K562 (cell line): ENCODE results near the gene FAM199X. TPM values are rescaled to one million over a fixed set of nuclear protein-coding genes. Genes with fewer than 3 reads are reported as not detected.
A peak's percentile ranks its signal among the peaks of the same experiment; 100 is the strongest.

Source experiments
- E2F3 ChIP-seq: fragments of 250-450 bp; sonication (Bioruptor Pico); IDR thresholded peaks from 2 replicates; pipeline ENCODE4 v1.4.0; 2020; ENCODE audit warnings: mild to moderate bottlenecking
- ETV6 ChIP-seq, 3 experiments: fragments of 150-350 bp in 1 of 3; sonication (generic) in 1 of 3; formaldehyde crosslinking in 1 of 3; IDR thresholded peaks; 2 replicates each; pipeline versions ENCODE4 v1.6.1 to v1.8.0; 2014 to 2022; ENCODE audit warnings: borderline replicate concordance in 2 of 3, low read depth in 2 of 3, antibody characterized with exemption in 1 of 3, low read length in 1 of 3, mild to moderate bottlenecking in 1 of 3, missing genetic modification reagents in 1 of 3
- FOXA3 ChIP-seq, 2 experiments: fragments of 450-650 bp in 1 of 2; sonication (generic) in 1 of 2; formaldehyde crosslinking; IDR thresholded peaks in 1 of 2; conservative IDR thresholded peaks in 1 of 2; 2 replicates each; pipeline versions ENCODE4 v1.4.0 to v1.8.0; 2020 to 2022; ENCODE audit warnings: mild to moderate bottlenecking in 2 of 2, missing genetic modification reagents in 1 of 2
- GABPB1 ChIP-seq: sonication (generic); formaldehyde crosslinking; IDR thresholded peaks from 2 replicates; pipeline ENCODE4 v1.8.0; 2022; ENCODE audit warnings: mild to moderate bottlenecking, missing genetic modification reagents
- GABPB2 ChIP-seq: fragments of 250-450 bp; sonication (Bioruptor Pico); conservative IDR thresholded peaks from 2 replicates; pipeline ENCODE4 v1.5.1; 2021; ENCODE audit warnings: mild to moderate bottlenecking
- HDAC6 ChIP-seq: IDR thresholded peaks from 2 replicates; pipeline ENCODE4 v1.6.1; 2012; ENCODE audit warnings: low read depth, mild to moderate bottlenecking, control low read depth, inconsistent platforms, low read length, moderate library complexity
- MYC ChIP-seq, 2 experiments: fragments of 250-450 bp in 1 of 2; sonication (Bioruptor Pico) in 1 of 2; IDR thresholded peaks; 2 replicates each; pipeline versions ENCODE4 v1.5.1 to v1.6.1; 2012 to 2021; ENCODE audit warnings: low read depth in 2 of 2, borderline replicate concordance in 1 of 2, improper control_type of control experiment in 1 of 2, low read length in 1 of 2, mild to moderate bottlenecking in 1 of 2, moderate library complexity in 1 of 2
- NR2C2 ChIP-seq, 2 experiments: fragments of 200-800 bp in 1 of 2; sonication (Bioruptor generic) in 1 of 2; sonication (generic) in 1 of 2; formaldehyde crosslinking in 1 of 2; IDR thresholded peaks; 2 replicates each; pipeline versions ENCODE4 v1.6.1 to v1.8.0; 2016 to 2022; ENCODE audit warnings: mild to moderate bottlenecking in 1 of 2, missing compliant biosample characterization in 1 of 2, missing genetic modification characterization in 1 of 2, missing genetic modification reagents in 1 of 2
- NR2F6 ChIP-seq: fragments of 450-650 bp; formaldehyde crosslinking; IDR thresholded peaks from 2 replicates; pipeline ENCODE4 v1.4.0; 2020; ENCODE audit warnings: mild to moderate bottlenecking
- NR3C1 ChIP-seq: sonication (generic); formaldehyde crosslinking; IDR thresholded peaks from 2 replicates; pipeline ENCODE4 v1.8.1; 2022; ENCODE audit warnings: missing genetic modification reagents
- NR4A1 ChIP-seq, 2 experiments: fragments of 250-450 bp in 1 of 2; fragments of 450-650 bp in 1 of 2; sonication (Bioruptor Pico) in 1 of 2; IDR thresholded peaks; 2 replicates each; pipeline versions ENCODE4 v1.4.0 to v1.6.1; 2016 to 2020; ENCODE audit warnings: mild to moderate bottlenecking in 2 of 2, missing compliant biosample characterization in 1 of 2, missing genetic modification characterization in 1 of 2, moderate library complexity in 1 of 2
- OTX1 ChIP-seq: fragments of 450-650 bp; formaldehyde crosslinking; IDR thresholded peaks from 2 replicates; pipeline ENCODE4 v1.4.0; 2022; ENCODE audit warnings: mild to moderate bottlenecking
- SMARCA5 ChIP-seq: fragments of 450-650 bp; IDR thresholded peaks from 2 replicates; pipeline ENCODE4 v1.6.1; 2016
- TCF3 ChIP-seq: sonication (generic); formaldehyde crosslinking; IDR thresholded peaks from 2 replicates; pipeline ENCODE4 v1.4.0; 2020; ENCODE audit warnings: mild to moderate bottlenecking, missing genetic modification reagents
- TCF7 ChIP-seq: sonication (generic); IDR thresholded peaks from 2 replicates; pipeline ENCODE4 v1.6.1; 2016; ENCODE audit warnings: antibody characterized with exemption, borderline replicate concordance
- THRA ChIP-seq: fragments of 450-650 bp; IDR thresholded peaks from 2 replicates; pipeline ENCODE4 v1.6.1; 2017; ENCODE audit warnings: mild to moderate bottlenecking, moderate library complexity
- TSC22D4 ChIP-seq: fragments of 450-650 bp; IDR thresholded peaks from 2 replicates; pipeline ENCODE4 v1.6.1; 2016; ENCODE audit warnings: missing genetic modification characterization, missing biosample characterization, control low read depth
- ZNF12 ChIP-seq: sonication (generic); formaldehyde crosslinking; IDR thresholded peaks from 2 replicates; pipeline ENCODE4 v1.4.0; 2020; ENCODE audit warnings: mild to moderate bottlenecking, missing genetic modification reagents
- ZNF146 ChIP-seq: IDR thresholded peaks from one replicate; pipeline ENCODE4 v1.6.1; 2018; ENCODE audit warnings: missing compliant biosample characterization; ENCODE audit not compliant: unreplicated experiment
- polyA plus RNA-seq, 8 experiments: library from polyadenylated mRNA; depleted of rRNA in 4 of 8; stranded (reverse) in 5 of 8; unstranded in 3 of 8; fragments of >200 nt; fragmentation: Nextera tagmentation in 2 of 8; fragmentation: Illumina TruSeq in 1 of 8; extraction: Ambion mirVana in 2 of 8; extraction: Trizol in 1 of 8; gene quantifications; 2 replicates each; pipeline versions ENCODE4 v1.2.1 to v1.2.3, GENCODE V29; 2011 to 2014; ENCODE audit warnings: inconsistent platforms in 1 of 8, missing spikeins in 1 of 8
- total RNA-seq, 7 experiments: library from RNA; depleted of rRNA in 6 of 7; stranded (reverse); fragments of >200 nt in 6 of 7; fragmentation: Illumina TruSeq in 2 of 7; extraction: Trizol in 2 of 7; gene quantifications; 2 replicates each; pipeline versions ENCODE4 v1.2.1 to v1.2.3, GENCODE V29; 2011 to 2021; ENCODE audit warnings: low replicate concordance in 1 of 7
- TF ChIP-seq, protein P1 (sequence below): sonication (generic); formaldehyde crosslinking; IDR thresholded peaks from 2 replicates; pipeline ENCODE4 v1.8.1; 2023; ENCODE audit warnings: mild to moderate bottlenecking, missing genetic modification reagents
- TF ChIP-seq, protein P2 (sequence below): sonication (generic); formaldehyde crosslinking; IDR thresholded peaks from 2 replicates; pipeline ENCODE4 v1.9.0; 2022; ENCODE audit warnings: mild to moderate bottlenecking, missing genetic modification reagents
- TF ChIP-seq, protein P3 (sequence below): fragments of 450-650 bp; formaldehyde crosslinking; IDR thresholded peaks from 2 replicates; pipeline ENCODE4 v1.4.0; 2020; ENCODE audit warnings: mild to moderate bottlenecking, moderate library complexity

FAM199X gene
- total and polyA plus RNA-seq, 9 of the 15 experiments (the other 6 are each of a cell fraction or from before 2014, with no cell fraction given) = 4.6 to 22.2 (median 13.7) TPM

DNA sequence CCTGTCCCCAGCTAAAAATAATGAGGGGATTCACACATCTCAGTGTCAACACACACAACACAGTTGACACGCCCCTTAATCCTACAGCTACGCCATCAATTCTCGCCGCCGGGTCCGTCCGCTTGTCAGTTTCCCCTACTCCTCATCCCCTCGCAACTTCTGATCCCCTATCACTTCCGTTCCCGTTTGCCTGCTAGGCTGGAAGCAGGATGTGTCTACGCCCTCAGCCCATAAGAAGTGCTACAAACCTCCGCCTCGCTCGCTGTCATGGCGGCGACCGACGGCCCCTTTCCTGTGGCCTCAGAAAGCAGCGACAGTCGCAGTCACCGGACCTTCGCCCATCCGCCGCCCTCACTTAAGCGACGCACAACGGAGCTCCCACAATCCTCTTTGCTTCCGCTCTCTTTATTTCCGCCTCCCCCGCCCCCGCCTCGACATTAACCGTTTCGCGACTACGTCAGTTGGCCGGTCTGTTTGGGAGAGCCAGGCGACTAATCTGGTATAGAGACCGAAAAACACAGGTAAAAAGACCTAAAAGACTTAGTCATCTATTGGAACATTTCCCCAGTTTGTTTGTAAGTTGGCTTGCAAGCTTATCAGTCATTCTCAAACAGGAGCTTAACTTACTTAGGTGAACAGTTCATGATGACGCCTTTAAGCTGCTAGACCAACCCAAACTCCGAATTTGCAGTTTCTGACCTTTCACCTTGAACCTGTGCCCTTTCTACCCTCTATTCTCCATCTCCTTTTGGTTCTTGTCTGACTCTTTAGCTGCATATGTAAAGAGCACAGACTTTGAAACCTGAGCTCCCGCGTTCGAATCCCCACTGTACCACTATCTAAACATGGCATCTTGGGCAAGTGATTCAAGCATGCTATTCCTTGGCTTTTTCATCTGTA is 9.4 kb upstream of the FAM199X start, which contains the start of gene SLC25A53 (continued):
- TF ChIP-seq TCF3 (CRISPR knock-in tag) = no peak
- peak; percentile 37 for TF ChIP-seq MYC (IDR thresholded peaks at IDR 0.05; ENCODE audit: low read depth, low read length)
- no peak for TF ChIP-seq MYC (CRISPR knock-in tag; IDR thresholded peaks at IDR 0.05; ENCODE audit: borderline replicate concordance, low read depth)
- no peak for TF ChIP-seq THRA
- TF ChIP-seq NR2F6 (CRISPR knock-in tag) = no peak
- TF ChIP-seq TCF7 = no peak
- TF ChIP-seq OTX1 (CRISPR knock-in tag) = no peak
- no peak for TF ChIP-seq TSC22D4 (tag)
- no peak for TF ChIP-seq SMARCA5
- no peak for TF ChIP-seq ZNF12
- TF ChIP-seq NR3C1 (CRISPR knock-in tag) = no peak
- TF ChIP-seq, protein P1, sequence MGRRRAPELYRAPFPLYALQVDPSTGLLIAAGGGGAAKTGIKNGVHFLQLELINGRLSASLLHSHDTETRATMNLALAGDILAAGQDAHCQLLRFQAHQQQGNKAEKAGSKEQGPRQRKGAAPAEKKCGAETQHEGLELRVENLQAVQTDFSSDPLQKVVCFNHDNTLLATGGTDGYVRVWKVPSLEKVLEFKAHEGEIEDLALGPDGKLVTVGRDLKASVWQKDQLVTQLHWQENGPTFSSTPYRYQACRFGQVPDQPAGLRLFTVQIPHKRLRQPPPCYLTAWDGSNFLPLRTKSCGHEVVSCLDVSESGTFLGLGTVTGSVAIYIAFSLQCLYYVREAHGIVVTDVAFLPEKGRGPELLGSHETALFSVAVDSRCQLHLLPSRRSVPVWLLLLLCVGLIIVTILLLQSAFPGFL (CRISPR knock-in tag) = no peak
- TF ChIP-seq HDAC6 = no peak
- TF ChIP-seq NR2C2 (CRISPR knock-in tag; IDR thresholded peaks at IDR 0.05) = 0 out of 2 replicates have a peak, but pooled peaks have one; percentile 13
- peak; percentile 99 for TF ChIP-seq NR2C2 (tag; IDR thresholded peaks at IDR 0.05)
- TF ChIP-seq NR4A1 (CRISPR knock-in tag; IDR thresholded peaks at IDR 0.05) = no peak
- no peak for TF ChIP-seq NR4A1 (tag; IDR thresholded peaks at IDR 0.05)
- TF ChIP-seq ETV6 (IDR thresholded peaks at IDR 0.05; ENCODE audit: borderline replicate concordance in 1 of 2, low read depth in 2 of 2, low read length in 1 of 2) = no peak
- no peak for TF ChIP-seq ETV6 (CRISPR knock-in tag; IDR thresholded peaks at IDR 0.05; ENCODE audit: borderline replicate concordance)
- TF ChIP-seq GABPB2 (CRISPR knock-in tag) = no peak
- no peak for TF ChIP-seq ZNF146 (CRISPR knock-in tag)
- TF ChIP-seq E2F3 (CRISPR knock-in tag) = no peak
- TF ChIP-seq, protein P2, sequence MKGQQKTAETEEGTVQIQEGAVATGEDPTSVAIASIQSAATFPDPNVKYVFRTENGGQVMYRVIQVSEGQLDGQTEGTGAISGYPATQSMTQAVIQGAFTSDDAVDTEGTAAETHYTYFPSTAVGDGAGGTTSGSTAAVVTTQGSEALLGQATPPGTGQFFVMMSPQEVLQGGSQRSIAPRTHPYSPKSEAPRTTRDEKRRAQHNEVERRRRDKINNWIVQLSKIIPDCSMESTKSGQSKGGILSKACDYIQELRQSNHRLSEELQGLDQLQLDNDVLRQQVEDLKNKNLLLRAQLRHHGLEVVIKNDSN (CRISPR knock-in tag) = no peak; the same call in 1 of the 2 replicates
- TF ChIP-seq FOXA3 (CRISPR knock-in tag; conservative IDR thresholded peaks at IDR 0.05 in 1 of 2, IDR thresholded peaks at IDR 0.05 in 1 of 2) = no peak
- TF ChIP-seq GABPB1 (CRISPR knock-in tag) = peak; percentile 94
- TF ChIP-seq, protein P3, sequence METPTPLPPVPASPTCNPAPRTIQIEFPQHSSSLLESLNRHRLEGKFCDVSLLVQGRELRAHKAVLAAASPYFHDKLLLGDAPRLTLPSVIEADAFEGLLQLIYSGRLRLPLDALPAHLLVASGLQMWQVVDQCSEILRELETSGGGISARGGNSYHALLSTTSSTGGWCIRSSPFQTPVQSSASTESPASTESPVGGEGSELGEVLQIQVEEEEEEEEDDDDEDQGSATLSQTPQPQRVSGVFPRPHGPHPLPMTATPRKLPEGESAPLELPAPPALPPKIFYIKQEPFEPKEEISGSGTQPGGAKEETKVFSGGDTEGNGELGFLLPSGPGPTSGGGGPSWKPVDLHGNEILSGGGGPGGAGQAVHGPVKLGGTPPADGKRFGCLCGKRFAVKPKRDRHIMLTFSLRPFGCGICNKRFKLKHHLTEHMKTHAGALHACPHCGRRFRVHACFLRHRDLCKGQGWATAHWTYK (CRISPR knock-in tag) = no peak
